ENCODE data around the gene IDNK.
A peak's percentile ranks its signal among the peaks of the same experiment; 100 is the strongest.

Gene IDNK

GRCh38 chr9:83636813-83637212, 13.9 kb downstream of the IDNK start:
- no peak for TF ChIP-seq CTCF (IDR thresholded peaks at IDR 0.05; ENCODE audit: extremely low read depth, missing control alignments)
- no peak for DNase-seq (ENCODE audit: low spot score)

- DNase-seq (ENCODE audit: low spot score), result no peak
- no peak for TF ChIP-seq CTCF (IDR thresholded peaks at IDR 0.05; ENCODE audit: extremely low read depth, missing control alignments)
Observed at GRCh38 chr9:83637389-83637788, 14.4 kb downstream of the IDNK start.

DNA sequence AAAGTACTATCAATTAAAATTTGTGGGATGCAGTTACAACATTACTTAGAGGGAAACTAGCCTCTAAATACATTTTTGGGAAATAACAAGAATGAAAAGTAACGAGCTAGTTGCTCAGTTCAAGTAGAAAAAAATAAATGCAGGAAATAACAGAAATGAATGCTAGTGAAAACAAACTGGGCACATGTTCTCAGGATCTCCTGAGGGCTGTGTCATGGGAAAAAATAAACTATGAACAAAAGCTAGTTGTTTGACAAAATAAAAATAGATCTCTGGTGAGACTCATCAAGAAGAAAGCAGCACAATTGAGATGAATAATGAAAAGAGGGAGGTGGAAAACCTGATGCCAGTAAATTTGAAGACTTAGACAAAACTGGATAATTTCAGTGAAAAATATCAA, 16.3 kb downstream of the IDNK start:
- DNase-seq (ENCODE audit: low spot score), result no peak

DNA sequence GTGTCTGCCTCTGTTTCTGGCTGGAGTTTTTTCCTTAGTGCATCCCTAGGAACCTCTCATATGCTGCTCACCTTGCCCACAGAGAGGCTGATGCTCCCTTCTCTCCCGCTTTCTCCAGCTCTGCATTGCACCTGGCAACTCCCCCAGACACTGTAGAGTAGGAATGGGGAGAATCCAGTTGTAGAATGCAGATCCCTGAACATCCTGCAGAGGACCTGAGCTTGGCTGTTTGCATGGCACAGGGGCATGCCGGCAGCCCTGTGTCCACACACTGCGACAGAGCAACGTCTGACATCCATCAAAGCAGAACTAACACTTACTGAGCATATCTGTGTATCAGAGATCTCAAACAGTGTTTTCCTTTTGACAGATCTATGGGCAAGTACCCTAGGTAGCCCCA, 19.9 kb downstream of the IDNK start:
- TF ChIP-seq CTCF (IDR thresholded peaks at IDR 0.05; ENCODE audit: extremely low read depth, missing control alignments), result no peak
- no peak for DNase-seq (ENCODE audit: low spot score)

More for the DNA sequence above, 16.3 kb downstream of the IDNK start:
- TF ChIP-seq CTCF (IDR thresholded peaks at IDR 0.05; ENCODE audit: extremely low read depth, missing control alignments), result no peak

GRCh38 chr9:83646500-83647239, 23.7 kb downstream of the IDNK start:
- no peak for TF ChIP-seq CTCF (IDR thresholded peaks at IDR 0.05; ENCODE audit: extremely low read depth, missing control alignments)

DNA sequence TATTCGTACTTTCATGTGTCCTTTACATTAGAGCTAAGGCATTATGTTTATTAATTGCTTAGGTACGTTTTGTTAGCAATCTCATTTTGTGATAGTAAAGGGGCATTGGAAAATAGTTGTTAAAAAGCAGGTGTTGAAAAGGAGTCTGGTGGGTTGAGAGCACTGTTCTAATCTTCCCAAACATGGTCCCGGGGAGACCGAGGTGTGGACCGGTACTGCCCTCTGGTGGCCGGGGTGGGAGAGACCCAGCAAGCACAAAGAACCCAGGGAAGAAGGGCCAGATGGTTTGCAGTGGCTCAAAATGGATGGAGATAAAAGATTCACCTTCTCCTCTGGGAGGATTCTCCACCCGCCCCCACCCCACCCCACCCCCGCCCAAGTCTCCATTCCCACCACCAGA, 26.1 kb downstream of the IDNK start:
- peak; percentile 68 for DNase-seq (ENCODE audit: low spot score)

More at GRCh38 chr9:83646500-83647239, 23.7 kb downstream of the IDNK start:
- DNase-seq (ENCODE audit: low spot score), result no peak

More for the DNA sequence above, 26.1 kb downstream of the IDNK start:
- peak; percentile 69 for TF ChIP-seq CTCF (IDR thresholded peaks at IDR 0.05; ENCODE audit: extremely low read depth, missing control alignments)

Measured in GM20000 (cell line).